ENCODE data around the gene CXCL5. TPM values are rescaled to one million over a fixed set of nuclear protein-coding genes. Genes with fewer than 3 reads are reported as not detected.
"Not testable (repeated sequence)": the region's sequence is repeated elsewhere in the genome, so short reads cannot be mapped to it uniquely, and the experiment has no call there.

Gene CXCL5
- total RNA-seq, 1 donor from 2014 or later, result 2.6 TPM

GRCh38 chr4:73974352-73974751 lies 24.1 kb downstream of the CXCL5 start:
- no peak for DNase-seq (ENCODE audit: low spot score)

DNA sequence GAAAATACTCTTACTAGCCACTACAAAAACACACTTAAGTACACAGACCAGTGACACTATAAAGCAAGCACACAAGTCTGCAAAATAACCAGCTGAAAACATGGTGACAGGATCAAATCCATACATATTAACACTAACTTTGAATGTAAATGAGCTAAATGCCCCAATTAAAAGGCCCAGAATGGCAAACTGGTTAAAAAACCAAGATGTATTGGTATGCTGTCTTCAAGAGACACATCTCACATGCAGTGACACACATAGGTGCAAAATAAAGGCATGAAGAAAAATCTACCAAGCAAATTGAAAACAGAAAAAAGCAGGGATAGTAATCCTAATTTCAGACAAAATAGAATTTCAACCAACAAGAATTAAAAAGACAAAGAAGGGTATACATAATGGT lies 27.5 kb downstream of the CXCL5 start:
- no peak for DNase-seq (ENCODE audit: low spot score)

GRCh38 chr4:73970011-73970410 lies 28.5 kb downstream of the CXCL5 start:
- no peak for DNase-seq (ENCODE audit: low spot score)

- DNase-seq (ENCODE audit: low spot score), result peak; percentile 88
These were observed 30.6 kb downstream of the CXCL5 start for GRCh38 chr4:73967866-73968265.

DNA sequence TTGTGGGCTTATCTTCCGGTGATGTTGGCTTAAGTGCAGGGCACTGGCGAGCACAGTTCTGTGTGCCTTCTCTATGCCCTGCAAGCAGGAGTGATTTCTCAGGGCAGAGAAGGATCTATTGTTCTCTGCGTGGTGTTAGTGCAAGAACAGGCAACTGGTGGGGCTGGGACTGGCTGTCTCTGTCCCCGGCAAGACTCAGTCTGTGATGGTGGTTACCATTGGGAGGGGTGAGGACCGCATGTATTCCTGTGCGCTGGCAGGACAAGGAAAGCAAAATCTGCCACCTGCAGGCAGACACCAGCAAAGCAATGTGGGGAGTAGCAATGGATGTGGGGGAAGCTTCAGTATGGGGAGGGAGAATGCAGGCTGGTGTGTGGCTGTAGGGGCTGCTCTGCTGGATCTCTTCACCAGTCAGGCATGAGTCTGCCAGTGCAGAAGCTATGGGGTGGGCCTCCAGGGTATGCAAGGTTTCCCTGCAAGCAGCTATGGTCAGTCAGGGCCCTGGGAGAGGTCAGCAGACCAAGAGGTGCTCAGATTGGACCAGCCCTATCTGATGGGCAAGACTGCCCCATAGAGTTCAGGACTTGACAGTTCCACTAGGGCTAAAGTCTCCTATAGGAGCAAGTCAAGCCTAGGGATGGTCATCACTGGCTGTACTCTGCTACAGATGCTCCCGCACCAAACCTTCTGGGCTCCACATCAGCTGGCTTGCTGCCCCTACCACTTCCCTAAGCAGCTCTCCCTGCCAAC lies 33.4 kb downstream of the CXCL5 start:
- DNase-seq (ENCODE audit: low spot score), result no peak

GRCh38 chr4:73962724-73963123 lies 35.8 kb downstream of the CXCL5 start:
- no peak for DNase-seq (ENCODE audit: low spot score)

- not testable (repeated sequence) for DNase-seq (ENCODE audit: low spot score)
These were observed 39.4 kb downstream of the CXCL5 start for GRCh38 chr4:73959041-73959440.

- DNase-seq (ENCODE audit: low spot score), result no peak
These were observed 46.1 kb downstream of the CXCL5 start for GRCh38 chr4:73952352-73952751.

DNA sequence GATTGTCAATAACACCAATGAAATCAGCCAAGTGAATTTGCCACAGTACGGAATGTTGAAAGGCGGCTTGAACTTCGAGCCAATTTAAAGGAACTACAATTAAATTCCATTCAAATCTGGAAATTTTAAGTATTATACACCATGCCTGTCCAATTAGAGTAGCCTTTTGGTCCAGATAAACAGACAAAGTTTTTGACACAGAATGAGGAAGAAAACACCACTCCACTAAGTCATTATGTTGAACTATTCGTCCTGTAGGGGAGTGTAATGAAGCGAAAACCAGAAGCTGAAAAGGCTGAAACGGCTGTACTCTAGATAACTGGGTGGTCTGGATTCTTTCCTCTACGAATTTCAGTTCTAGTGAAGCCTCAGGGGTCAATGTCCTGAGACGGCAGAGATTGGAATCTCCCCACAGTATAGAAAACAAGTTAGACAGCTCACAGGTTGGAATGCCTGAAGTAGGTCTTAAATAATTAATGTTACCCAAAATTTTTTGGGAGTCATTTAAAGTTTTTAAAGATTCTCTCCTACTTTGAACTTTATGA lies 48.0 kb downstream of the CXCL5 start:
- not testable (repeated sequence) for DNase-seq (ENCODE audit: low spot score)

- no peak for DNase-seq (ENCODE audit: low spot score)
These were observed 49.3 kb downstream of the CXCL5 start for GRCh38 chr4:73948990-73949706.

DNA sequence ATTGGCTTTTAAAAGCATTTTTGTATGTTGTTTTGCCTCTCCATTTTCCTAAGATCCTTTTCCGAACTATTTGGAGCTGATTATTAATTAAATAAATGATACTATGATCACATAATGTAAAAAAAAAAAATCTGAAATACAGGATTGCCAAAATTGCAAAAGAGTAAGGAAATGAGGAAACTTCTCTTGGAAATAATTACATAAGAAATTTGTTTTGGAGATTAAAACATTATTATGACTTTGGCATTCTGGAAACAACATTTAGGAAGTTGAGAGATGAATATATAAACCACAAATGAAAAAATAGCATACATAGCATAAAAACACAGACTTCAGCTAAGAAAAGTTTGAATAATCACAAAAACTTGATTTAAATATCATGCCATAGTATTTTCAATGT lies 50.2 kb downstream of the CXCL5 start:
- no peak for DNase-seq (ENCODE audit: low spot score)

DNA sequence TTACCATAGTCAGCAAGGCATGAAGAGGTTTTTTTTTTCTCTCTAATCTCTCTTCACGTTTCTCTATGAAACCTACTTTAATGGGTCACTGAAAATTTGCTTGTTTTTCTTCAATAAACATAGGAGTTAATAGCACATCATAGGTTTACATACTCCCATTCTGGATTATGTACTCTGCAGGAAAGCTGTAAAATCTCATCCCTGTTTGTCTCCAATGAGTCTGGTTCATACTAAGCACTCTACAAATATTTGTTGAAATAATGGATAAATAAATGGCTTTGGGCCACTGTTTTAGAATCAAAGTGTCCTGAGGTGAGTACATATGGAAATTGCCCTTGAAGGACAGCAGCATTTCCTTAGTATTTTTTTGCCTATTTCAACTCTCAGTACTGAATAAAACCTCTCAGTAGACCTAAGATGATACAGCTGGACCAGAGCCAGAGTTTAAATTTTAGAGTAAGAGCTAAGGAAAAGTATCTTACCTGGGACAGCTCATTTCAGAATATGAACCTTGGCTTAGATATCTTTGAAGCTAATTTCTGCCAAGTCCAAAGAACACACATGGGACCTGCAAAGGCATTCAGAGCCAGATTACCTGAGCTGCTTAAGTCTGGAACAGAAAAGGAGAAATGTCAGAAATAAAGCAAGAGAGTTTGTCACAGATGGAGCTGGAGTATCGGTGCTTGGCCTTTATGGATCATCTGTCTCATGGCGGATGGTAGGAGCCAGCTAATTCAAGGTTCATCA lies 51.1 kb downstream of the CXCL5 start:
- no peak for DNase-seq (ENCODE audit: low spot score)

DNA sequence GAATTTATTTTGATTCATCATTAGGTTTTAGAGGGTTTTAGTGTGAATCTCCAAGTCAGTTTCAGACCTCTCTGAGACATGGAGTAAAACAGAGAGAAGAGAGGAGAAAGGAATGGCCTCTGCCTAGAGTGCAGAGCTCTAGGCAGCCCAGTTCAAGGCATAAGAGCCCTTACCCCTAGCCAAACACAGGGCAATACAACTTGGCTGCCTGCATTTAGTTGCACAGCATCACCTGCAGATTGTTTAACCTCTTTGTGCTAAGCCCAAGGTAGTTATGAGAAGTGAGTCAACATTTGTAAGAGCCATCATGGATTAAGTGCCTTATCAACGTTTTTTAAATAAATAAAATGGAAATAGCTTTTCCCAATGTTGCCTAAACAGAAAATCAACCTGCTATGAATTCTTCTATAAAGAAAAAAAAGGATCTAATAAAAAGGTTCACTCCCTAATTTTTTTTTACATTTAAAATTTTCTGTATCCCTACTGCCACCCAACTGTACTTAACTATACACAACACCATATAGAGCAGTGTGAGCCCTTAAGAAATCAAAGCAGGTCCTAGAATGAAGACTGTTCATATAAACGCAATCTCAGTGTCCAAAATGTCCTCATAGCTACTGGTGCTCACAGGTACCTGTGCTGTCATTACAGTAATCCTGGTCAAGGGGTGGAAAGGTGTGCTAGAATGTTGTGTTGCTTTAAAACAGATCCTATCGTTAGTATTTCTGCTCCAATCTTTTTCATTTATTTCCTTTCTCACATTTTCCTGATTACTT lies 52.6 kb downstream of the CXCL5 start:
- DNase-seq (ENCODE audit: low spot score), result no peak

Other genes with a start within 250 kb of the CXCL5 start
- gene CXCL6, start 162.0 kb downstream of the CXCL5 start, total RNA-seq (ENCODE audit: insufficient read depth, low replicate concordance), result 1.2 TPM
- gene PF4V1, start 145.4 kb downstream of the CXCL5 start, total RNA-seq (ENCODE audit: insufficient read depth, low replicate concordance), result not detected
- gene CXCL1, start 129.3 kb downstream of the CXCL5 start, total RNA-seq (ENCODE audit: insufficient read depth, low replicate concordance), result 56.1 TPM
- not detected for gene PF4, start 16.6 kb downstream of the CXCL5 start, total RNA-seq (ENCODE audit: insufficient read depth, low replicate concordance)
- gene PPBP, start 10.5 kb downstream of the CXCL5 start, total RNA-seq (ENCODE audit: insufficient read depth, low replicate concordance), result 22.6 TPM
- gene CXCL3, start 40.0 kb upstream of the CXCL5 start, total RNA-seq (ENCODE audit: insufficient read depth, low replicate concordance), result 7.0 TPM
- gene CXCL2, start 100.5 kb upstream of the CXCL5 start, total RNA-seq (ENCODE audit: insufficient read depth, low replicate concordance), result 32.0 TPM
- 37.6 TPM for gene MTHFD2L, start 159.4 kb upstream of the CXCL5 start, total RNA-seq (ENCODE audit: insufficient read depth, low replicate concordance)

Measured in umbilical cord (tissue), 2 donors.